Ascending aorta (tissue), 2 donors: ENCODE data around the gene OR4D2. TPM values are rescaled to one million over a fixed set of nuclear protein-coding genes. Genes with fewer than 3 reads are reported as not detected.

ENCODE experiments used
- DNase-seq, 2 donors: peaks; one replicate each; pipeline ENCODE4 v3.0.0-alpha.2; 2019; ENCODE audit warnings: low spot score in 2 of 2
- H3K27ac ChIP-seq, 2 donors: fragments of 200-600 bp; sonication (generic); one replicate each; pipeline ENCODE4 v1.5.1; 2016 to 2017; ENCODE audit warnings: mild to moderate bottlenecking in 1 of 2
- H3K27me3 ChIP-seq: fragments of 200-600 bp; sonication (generic); one replicate; pipeline ENCODE4 v1.5.1; 2017
- H3K36me3 ChIP-seq, 2 donors: fragments of 200-600 bp; sonication (generic); one replicate each; pipeline ENCODE4 v1.5.1; 2016
- H3K4me1 ChIP-seq, 2 donors: fragments of 200-600 bp; sonication (generic); one replicate each; pipeline ENCODE4 v1.5.1; 2016 to 2017; ENCODE audit warnings: mild to moderate bottlenecking in 1 of 2
- H3K4me3 ChIP-seq, 2 donors: fragments of 200-600 bp; sonication (generic); one replicate each; pipeline ENCODE4 v1.5.1; 2016 to 2017; ENCODE audit warnings: mild to moderate bottlenecking in 1 of 2
- H3K9me3 ChIP-seq, 2 donors: fragments of 200-600 bp; sonication (generic); one replicate each; pipeline ENCODE4 v1.5.1; 2016
- intact Hi-C: fragments of 100-400 bp; cut with DNase I; formaldehyde crosslinking; loops from one replicate; pipeline ENCODE4 v1.15.1; 2023
- total RNA-seq: library from RNA; depleted of rRNA; stranded (reverse); fragments of >200 nt; gene quantifications from one replicate; pipeline ENCODE4 v1.1.0, GENCODE V29; 2016
- TF ChIP-seq, protein P1 (sequence below), 3 experiments: fragments of 200-600 bp in 2 of 3; fragments of 450-650 bp in 1 of 3; sonication (generic) in 2 of 3; IDR thresholded peaks; one replicate each; pipeline ENCODE4 v1.5.1; 2016 to 2019; ENCODE audit warnings: antibody characterized with exemption in 3 of 3, mild to moderate bottlenecking in 1 of 3, moderate library complexity in 1 of 3

OR4D2 gene
- total RNA-seq, 1 donor from 2014 or later: not detected

DNA sequence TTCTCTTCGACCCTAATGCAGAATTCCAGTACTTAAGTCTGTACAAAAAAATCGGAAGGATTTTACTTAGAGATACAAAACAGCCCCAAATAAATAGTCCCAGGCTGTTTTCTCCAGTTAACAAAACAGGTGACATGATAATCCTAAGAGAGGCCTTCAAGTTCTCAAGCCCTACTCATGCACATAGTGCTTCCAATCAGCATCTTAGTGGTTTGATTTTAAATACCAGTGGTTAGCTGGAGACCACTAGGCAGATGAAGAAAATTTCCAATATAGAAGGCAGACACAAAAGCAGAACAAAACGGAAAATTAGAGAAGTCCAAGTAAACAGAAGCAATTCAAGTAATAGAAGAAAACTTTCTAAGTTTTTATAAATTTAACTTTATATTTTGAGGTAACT lies 5.2 kb upstream of the OR4D2 start:
- Histone ChIP-seq H3K36me3 (no peaks in the 10 kb centered on the region), H3K27ac (no peak overlapping the region), H3K9me3 (no peaks in the 10 kb centered on the region), H3K27me3 (no peaks in the 10 kb centered on the region), H3K4me3 (no peak overlapping the region), H3K4me1 (no peaks in the 10 kb centered on the region)
- TF ChIP-seq, protein P1, sequence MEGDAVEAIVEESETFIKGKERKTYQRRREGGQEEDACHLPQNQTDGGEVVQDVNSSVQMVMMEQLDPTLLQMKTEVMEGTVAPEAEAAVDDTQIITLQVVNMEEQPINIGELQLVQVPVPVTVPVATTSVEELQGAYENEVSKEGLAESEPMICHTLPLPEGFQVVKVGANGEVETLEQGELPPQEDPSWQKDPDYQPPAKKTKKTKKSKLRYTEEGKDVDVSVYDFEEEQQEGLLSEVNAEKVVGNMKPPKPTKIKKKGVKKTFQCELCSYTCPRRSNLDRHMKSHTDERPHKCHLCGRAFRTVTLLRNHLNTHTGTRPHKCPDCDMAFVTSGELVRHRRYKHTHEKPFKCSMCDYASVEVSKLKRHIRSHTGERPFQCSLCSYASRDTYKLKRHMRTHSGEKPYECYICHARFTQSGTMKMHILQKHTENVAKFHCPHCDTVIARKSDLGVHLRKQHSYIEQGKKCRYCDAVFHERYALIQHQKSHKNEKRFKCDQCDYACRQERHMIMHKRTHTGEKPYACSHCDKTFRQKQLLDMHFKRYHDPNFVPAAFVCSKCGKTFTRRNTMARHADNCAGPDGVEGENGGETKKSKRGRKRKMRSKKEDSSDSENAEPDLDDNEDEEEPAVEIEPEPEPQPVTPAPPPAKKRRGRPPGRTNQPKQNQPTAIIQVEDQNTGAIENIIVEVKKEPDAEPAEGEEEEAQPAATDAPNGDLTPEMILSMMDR (IDR thresholded peaks at IDR 0.05): no peak
- DNase-seq: no peak
- intact Hi-C loops: no loop called here

DNA sequence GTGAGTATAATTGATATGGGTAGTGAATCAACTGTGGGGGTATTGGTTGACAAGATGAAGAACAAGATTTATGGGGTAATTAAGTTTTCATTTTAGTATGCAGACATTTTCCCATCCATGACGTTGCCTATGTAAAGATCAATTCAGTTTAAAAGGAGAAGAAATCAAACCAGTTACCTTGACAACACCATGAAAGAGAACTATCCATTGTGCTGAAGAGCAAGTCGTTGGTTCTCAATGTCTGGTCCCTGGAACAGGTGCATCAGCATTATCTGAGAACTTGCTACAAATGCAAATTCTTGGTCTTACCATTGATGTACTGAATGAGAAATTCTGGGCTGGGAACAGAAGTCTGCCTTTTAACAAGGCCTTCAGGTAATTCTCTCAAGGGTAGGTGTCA lies 801 bp upstream of the OR4D2 start:
- Histone ChIP-seq H3K4me1 (no peaks in the 10 kb centered on the region), H3K27me3 (no peaks in the 10 kb centered on the region), H3K4me3 (no peak overlapping the region), H3K36me3 (no peaks in the 10 kb centered on the region), H3K9me3 (no peaks in the 10 kb centered on the region), H3K27ac (no peak overlapping the region)
- no peak for DNase-seq
- intact Hi-C loops: no loop called here
- TF ChIP-seq, protein P1 (IDR thresholded peaks at IDR 0.05): no peak

DNA sequence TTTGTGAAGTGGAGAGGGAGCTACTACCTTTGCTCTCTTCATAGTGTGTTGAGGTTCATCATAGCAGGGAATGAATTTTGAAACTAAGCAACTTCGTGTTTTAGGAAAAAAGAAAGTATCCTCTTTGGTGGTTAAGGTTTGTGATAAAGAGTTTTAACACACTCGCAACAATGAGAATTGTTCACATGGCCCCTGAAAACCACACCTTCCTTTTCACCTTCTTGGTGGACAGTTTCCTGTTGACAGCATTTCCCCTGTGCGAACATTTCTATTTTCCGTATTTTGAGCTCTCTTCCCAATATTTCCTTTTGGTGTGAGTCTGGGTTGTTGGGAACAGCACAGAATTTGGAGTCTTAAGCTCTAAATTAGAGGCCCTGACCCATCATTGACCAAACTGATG lies 3.8 kb downstream of the OR4D2 start:
- Histone ChIP-seq H3K27me3 (no peaks in the 10 kb centered on the region), H3K36me3 (no peaks in the 10 kb centered on the region), H3K4me3 (no peak overlapping the region), H3K4me1 (no peaks in the 10 kb centered on the region), H3K27ac (no peak overlapping the region), H3K9me3 (no peaks in the 10 kb centered on the region)
- DNase-seq: no peak
- TF ChIP-seq, protein P1 (IDR thresholded peaks at IDR 0.05): no peak
- intact Hi-C loops: no loop called here

DNA sequence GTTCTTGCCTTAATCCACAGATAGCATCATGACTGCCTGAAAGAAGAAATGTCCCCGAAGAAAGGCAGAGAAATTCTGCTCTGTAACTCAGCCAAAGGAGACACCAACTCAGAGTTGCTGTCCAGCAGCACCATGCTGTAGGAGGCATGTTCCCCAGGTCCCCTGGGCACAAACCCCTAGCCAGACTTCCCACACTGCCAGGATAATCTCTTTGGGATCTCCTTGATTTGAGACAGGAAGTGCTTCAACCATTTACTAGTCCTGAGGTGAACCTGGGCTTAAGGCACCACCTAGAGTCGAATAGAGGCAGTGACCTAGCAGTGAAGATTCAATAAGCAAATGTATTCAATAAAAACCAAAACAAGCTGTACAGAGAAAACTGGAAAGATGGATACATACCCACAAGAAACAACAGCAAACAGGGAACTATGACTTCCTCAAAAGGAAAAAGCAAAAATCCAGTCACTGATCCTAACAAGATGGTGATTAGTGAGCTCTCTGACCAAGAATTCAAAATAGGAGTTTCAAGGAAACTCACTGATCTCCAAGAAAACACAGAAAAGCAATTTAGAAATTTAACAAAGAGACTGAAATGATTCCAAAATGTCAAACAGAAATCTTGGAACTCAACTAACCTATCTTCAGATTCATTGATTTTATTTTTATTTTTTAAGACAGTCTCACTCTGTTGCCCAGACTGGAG lies 5.7 kb downstream of the OR4D2 start:
- H3K27me3 ChIP-seq: no peaks in the 10 kb centered on the region
- intact Hi-C loops: no loop called here
- TF ChIP-seq, protein P1 (IDR thresholded peaks at IDR 0.05): no peak
- no peak for DNase-seq
- no peak overlapping the region for H3K27ac ChIP-seq
- H3K4me1 ChIP-seq: no peaks in the 10 kb centered on the region
- H3K9me3 ChIP-seq: no peaks in the 10 kb centered on the region
- H3K36me3 ChIP-seq: no peaks in the 10 kb centered on the region
- no peak overlapping the region for H3K4me3 ChIP-seq

DNA sequence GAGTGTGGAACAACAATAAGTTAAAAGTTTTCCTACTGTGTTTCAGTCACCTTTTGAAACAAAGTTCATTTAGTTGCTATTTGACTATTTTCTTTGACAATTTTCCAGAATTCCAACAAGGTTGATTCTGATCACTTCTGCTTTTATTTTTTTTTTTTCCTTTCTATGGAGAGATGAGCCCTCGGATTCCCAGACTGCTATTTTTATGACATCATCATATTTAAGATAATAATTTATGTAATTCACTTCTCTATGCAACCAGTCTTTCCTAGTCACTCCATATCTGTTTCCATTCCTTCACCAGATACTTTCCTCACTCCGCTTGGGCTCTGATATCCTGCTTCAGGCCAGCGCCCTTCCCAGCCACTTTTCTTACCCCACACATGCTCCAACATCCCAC lies 8.1 kb downstream of the OR4D2 start:
- H3K27me3 ChIP-seq: no peaks in the 10 kb centered on the region
- H3K4me1 ChIP-seq: no peaks in the 10 kb centered on the region
- no peaks in the 10 kb centered on the region for H3K9me3 ChIP-seq
- no peak overlapping the region for H3K27ac ChIP-seq
- no peak overlapping the region for H3K4me3 ChIP-seq
- no peaks in the 10 kb centered on the region for H3K36me3 ChIP-seq
- intact Hi-C loops: no loop called here
- TF ChIP-seq, protein P1 (IDR thresholded peaks at IDR 0.05): no peak
- DNase-seq: no peak

DNA sequence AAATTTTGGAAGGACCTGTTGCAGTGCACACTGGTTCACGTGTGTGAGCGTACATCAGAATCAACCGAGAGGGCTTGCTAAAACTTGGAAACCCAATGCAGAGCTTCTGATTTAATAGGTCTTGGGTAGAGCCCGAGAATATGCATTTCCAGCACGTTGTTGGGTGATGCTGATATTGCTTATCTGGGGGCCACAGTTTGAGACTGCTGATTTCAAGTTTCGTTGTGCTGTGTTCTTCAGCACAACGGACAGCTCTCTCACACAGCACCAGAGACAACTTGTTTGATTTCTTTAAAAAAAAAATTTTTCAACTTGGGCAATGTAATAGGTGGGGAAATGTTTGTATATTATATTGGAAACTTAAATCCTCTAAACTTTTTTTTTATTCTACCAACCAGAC lies 9.4 kb downstream of the OR4D2 start:
- H3K9me3 ChIP-seq: no peaks in the 10 kb centered on the region
- H3K36me3 ChIP-seq: no peaks in the 10 kb centered on the region
- no peak overlapping the region for H3K4me3 ChIP-seq
- H3K4me1 ChIP-seq: no peaks in the 10 kb centered on the region
- no peaks in the 10 kb centered on the region for H3K27me3 ChIP-seq
- TF ChIP-seq, protein P1 (IDR thresholded peaks at IDR 0.05): no peak
- H3K27ac ChIP-seq: no peak overlapping the region
- no peak for DNase-seq
- intact Hi-C loops: no loop called here
